ENCODE results near the gene HSD11B2. TPM values are rescaled to one million over a fixed set of nuclear protein-coding genes. Genes with fewer than 3 reads are reported as not detected.

HSD11B2 gene
- total and polyA plus RNA-seq, 5 experiments from 2014 or later: not detected

- POLR2A ChIA-PET: interaction anchor here (0.5 kb wide), 1 partner anchor 881 kb away, joined by 3 read pairs; the partner anchor contains the start of gene CKLF
- Mint-ChIP-seq H3K4me3 (no peak overlapping the region), H3K27ac (peak overlapping the region in 1 of 10 donors; percentile 75), H3K4me1 (peaks cover 7 to 16% (median 12%) of the 10 kb centered on the region in 4 donors), H3K9me3 (no peaks in the 10 kb centered on the region), H3K27me3 (peaks cover 6 to 26% (median 21%) of the 10 kb centered on the region in 5 donors), H3K36me3 (peaks cover 0 to 8% (median 0%) of the 10 kb centered on the region in 3 donors)
- ATAC-seq: no peak
- DNase-seq: no peak
Observed at GRCh38 chr16:67433131-67433719, 2.3 kb downstream of the HSD11B2 start.

DNA sequence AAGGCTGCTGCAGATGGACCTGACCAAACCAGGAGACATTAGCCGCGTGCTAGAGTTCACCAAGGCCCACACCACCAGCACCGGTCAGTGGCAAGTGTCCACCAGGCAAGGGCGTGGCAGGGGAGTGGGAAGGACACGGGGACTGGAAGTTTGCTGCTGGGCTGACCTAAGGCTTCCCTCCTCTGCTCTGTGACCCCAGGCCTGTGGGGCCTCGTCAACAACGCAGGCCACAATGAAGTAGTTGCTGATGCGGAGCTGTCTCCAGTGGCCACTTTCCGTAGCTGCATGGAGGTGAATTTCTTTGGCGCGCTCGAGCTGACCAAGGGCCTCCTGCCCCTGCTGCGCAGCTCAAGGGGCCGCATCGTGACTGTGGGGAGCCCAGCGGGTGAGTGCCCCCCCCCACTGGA is 4.8 kb downstream of the HSD11B2 start:
- Mint-ChIP-seq H3K9me3 (no peaks in the 10 kb centered on the region), H3K4me3 (no peak overlapping the region), H3K36me3 (peaks cover 0 to 26% (median 2%) of the 10 kb centered on the region in 3 donors), H3K27me3 (peaks cover 0 to 6% (median 3%) of the 10 kb centered on the region in 5 donors), H3K27ac (no peak overlapping the region), H3K4me1 (peaks cover 4 to 10% (median 7%) of the 10 kb centered on the region in 4 donors)
- DNase-seq: no peak
- POLR2A ChIA-PET: no interaction called here
- ATAC-seq: no peak

DNA sequence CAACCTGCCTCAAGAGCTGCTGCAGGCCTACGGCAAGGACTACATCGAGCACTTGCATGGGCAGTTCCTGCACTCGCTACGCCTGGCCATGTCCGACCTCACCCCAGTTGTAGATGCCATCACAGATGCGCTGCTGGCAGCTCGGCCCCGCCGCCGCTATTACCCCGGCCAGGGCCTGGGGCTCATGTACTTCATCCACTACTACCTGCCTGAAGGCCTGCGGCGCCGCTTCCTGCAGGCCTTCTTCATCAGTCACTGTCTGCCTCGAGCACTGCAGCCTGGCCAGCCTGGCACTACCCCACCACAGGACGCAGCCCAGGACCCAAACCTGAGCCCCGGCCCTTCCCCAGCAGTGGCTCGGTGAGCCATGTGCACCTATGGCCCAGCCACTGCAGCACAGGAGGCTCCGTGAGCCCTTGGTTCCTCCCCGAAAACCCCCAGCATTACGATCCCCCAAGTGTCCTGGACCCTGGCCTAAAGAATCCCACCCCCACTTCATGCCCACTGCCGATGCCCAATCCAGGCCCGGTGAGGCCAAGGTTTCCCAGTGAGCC is 5.8 kb downstream of the HSD11B2 start:
- Mint-ChIP-seq H3K36me3 (peaks cover 0 to 32% (median 2%) of the 10 kb centered on the region in 3 donors), H3K27ac (peak overlapping the region in 1 of 10 donors; percentile 38), H3K4me3 (no peak overlapping the region), H3K27me3 (peaks cover 0 to 4% (median 3%) of the 10 kb centered on the region in 5 donors), H3K4me1 (peaks cover 4 to 8% (median 6%) of the 10 kb centered on the region in 4 donors), H3K9me3 (no peaks in the 10 kb centered on the region)
- POLR2A ChIA-PET: no interaction called here
- DNase-seq (no peak), ATAC-seq (no peak)

DNA sequence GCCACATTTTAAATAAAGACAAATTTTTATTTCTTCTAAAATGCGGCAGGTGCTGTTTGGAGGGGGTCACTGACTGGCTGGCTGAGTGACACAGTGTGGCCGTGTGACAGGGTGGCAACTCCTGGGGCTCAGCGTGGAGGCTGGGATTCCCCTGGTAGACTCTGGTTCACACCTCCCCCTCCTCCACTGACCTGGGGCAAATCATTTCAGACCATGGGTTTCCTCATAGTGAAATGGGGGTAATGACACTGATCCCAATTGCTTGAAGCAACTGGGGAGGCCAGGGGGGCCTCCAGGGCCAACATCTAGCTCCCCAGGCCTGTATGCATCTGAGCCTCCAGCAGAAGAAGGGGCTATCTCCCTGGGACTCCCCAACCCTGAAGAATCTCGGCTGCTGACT is 6.6 kb downstream of the HSD11B2 start:
- H3K4me3 Mint-ChIP-seq: no peak overlapping the region
- H3K27me3 Mint-ChIP-seq: peaks cover 0 to under 1% (median under 1%) of the 10 kb centered on the region in 5 donors
- ATAC-seq (no peak), DNase-seq (no peak)
- peak overlapping the region in 2 of 10 donors; percentile 56 to 65 for H3K27ac Mint-ChIP-seq
- POLR2A ChIA-PET: no interaction called here
- no peaks in the 10 kb centered on the region for H3K9me3 Mint-ChIP-seq
- H3K4me1 Mint-ChIP-seq: peaks cover under 1 to 4% (median 2%) of the 10 kb centered on the region in 4 donors
- peaks cover 0 to 35% (median 2%) of the 10 kb centered on the region in 3 donors for H3K36me3 Mint-ChIP-seq

GRCh38 chr16:67438098-67438791 is 7.3 kb downstream of the HSD11B2 start:
- peak overlapping the region in 1 of 10 donors; percentile 65 for H3K27ac Mint-ChIP-seq
- peaks cover 0 to 3% (median 0%) of the 10 kb centered on the region in 4 donors for H3K4me1 Mint-ChIP-seq

DNA sequence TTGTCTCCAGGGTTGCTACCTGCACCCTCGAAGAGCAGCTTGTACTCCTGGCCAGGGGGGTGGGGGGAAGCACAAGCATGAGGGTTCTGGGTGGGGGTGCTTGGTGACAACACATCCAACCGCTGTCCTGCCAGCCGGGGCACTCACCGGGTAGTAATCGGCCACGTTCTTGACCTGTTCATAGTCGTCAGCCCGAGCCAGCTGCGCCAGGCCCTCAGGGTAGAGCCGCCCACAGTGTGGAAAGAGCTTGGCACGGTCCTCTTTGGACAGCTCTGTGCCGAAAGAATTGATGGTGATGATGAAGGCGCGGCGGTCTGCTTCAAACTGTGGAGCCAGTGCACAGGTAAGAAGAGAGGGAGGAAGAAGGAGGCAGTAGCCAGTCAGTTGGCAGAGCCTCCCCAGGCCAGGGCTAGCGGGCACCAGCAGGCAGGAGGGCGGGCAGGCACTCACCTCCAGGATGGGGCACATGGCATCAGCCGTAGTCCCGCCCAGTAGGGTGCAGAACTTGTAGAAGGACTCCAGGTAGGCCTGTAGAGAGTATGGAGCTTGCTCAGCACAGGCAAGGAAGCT is 8.0 kb downstream of the HSD11B2 start:
- ATAC-seq (no peak), DNase-seq (no peak)
- Mint-ChIP-seq H3K36me3 (peaks cover 0 to 39% (median 2%) of the 10 kb centered on the region in 3 donors), H3K27me3 (no peaks in the 10 kb centered on the region), H3K4me1 (peaks cover 0 to 3% (median 0%) of the 10 kb centered on the region in 4 donors), H3K9me3 (no peaks in the 10 kb centered on the region), H3K27ac (no peak overlapping the region), H3K4me3 (no peak overlapping the region)
- POLR2A ChIA-PET: no interaction called here

More at GRCh38 chr16:67438098-67438791, 7.3 kb downstream of the HSD11B2 start:
- ATAC-seq (no peak), DNase-seq (no peak)
- peaks cover 0 to 36% (median 2%) of the 10 kb centered on the region in 3 donors for H3K36me3 Mint-ChIP-seq
- POLR2A ChIA-PET: no interaction called here
- no peaks in the 10 kb centered on the region for H3K27me3 Mint-ChIP-seq
- no peak overlapping the region for H3K4me3 Mint-ChIP-seq
- H3K9me3 Mint-ChIP-seq: no peaks in the 10 kb centered on the region

DNA sequence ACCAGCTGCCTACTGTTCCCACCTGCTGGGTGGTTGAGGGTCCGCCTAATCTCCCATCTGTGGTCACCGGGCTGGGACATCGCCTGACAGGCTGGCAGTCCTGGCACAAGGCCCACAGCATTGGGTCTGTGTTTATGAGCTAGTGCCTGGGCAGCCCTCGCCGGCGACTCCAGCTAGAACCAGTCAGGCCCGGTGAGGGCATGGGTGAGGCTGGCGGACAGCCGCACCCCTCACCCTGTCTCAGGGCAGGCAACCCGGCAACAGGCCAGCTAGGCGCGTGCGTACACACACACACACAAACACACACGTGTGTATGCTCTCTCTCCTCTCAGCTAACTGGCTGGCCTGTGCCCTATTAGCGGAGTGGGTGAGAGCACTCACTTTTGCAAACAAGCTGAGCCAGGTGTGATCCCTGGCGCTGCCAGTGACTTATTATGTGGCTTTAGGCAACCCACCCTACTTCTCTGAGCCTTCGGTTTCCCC is 10.4 kb downstream of the HSD11B2 start:
- Mint-ChIP-seq H3K4me3 (no peak overlapping the region), H3K27me3 (no peaks in the 10 kb centered on the region), H3K9me3 (no peaks in the 10 kb centered on the region), H3K4me1 (peaks cover 0 to 5% (median under 1%) of the 10 kb centered on the region in 4 donors), H3K27ac (no peak overlapping the region), H3K36me3 (peaks cover 0 to 45% (median 2%) of the 10 kb centered on the region in 3 donors)
- DNase-seq (no peak), ATAC-seq (no peak)
- POLR2A ChIA-PET: interaction anchor here (1.0 kb wide), 1 partner anchor 39 kb away, joined by 3 read pairs; the partner anchor contains the start of gene ATP6V0D1

DNA sequence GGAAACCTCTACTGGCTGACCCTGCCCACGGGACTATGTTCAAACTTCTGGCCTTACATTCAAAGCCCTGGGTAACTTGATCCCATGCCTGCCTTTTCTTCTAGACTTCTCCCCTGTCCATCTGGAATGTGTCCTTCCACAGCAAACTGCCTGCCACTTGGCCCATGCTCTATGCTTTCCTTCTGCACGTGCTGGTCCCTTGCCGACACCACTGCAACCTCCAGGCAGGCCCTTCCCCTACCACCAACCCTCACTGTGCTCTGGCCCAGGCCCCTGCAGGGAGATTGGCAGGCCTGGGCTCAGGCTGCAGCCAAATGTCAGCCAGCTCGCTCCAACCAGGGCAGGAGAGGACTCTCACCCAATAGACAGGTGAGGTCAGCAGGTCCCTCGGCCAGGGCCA is 11.0 kb downstream of the HSD11B2 start:
- Mint-ChIP-seq H3K36me3 (peaks cover 0 to 49% (median 2%) of the 10 kb centered on the region in 3 donors), H3K4me3 (no peak overlapping the region), H3K9me3 (no peaks in the 10 kb centered on the region), H3K27me3 (no peaks in the 10 kb centered on the region), H3K27ac (peak overlapping the region in 4 of 10 donors; percentile 27 to 81 (median 54)), H3K4me1 (peaks cover 0 to 7% (median 5%) of the 10 kb centered on the region in 4 donors)
- POLR2A ChIA-PET: no interaction called here
- ATAC-seq: no peak
- DNase-seq: no peak

DNA sequence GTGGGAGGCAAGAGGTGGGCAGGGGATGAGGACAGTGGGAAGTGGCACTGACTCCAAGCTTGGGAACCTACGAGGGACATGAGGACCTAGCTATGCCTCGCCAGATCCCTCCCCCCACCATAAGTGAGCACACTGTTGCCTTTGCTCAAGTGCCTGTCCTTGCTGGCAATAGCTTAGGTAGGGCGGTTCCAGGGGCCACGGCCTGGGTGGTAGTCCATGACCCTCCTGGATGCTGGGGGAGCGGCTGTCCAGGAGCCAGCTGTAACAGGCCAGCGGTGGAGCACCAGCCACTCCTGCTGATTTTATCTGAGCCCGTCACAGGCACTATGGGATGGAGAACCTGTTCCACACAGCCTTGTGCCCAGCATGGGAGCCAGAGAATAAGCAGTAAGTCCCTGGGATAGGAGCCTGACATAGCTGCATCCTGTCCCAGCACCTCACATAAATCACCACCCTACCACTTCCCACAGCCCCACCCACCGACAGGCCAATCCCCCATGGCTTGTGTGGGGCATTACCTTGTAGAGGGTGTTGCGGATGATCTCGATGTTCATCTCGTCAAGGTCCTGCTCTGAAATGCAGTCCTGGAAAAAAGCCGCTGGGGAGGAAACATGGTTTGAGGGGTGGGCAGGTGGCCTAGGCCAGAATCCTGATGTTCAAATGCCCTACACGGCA is 11.8 kb downstream of the HSD11B2 start:
- Mint-ChIP-seq H3K27ac (no peak overlapping the region), H3K27me3 (no peaks in the 10 kb centered on the region), H3K36me3 (peaks cover 0 to 54% (median 2%) of the 10 kb centered on the region in 3 donors), H3K4me3 (no peak overlapping the region), H3K9me3 (no peaks in the 10 kb centered on the region), H3K4me1 (peaks cover 0 to 10% (median 6%) of the 10 kb centered on the region in 4 donors)
- ATAC-seq: no peak
- POLR2A ChIA-PET: no interaction called here
- DNase-seq: no peak

DNA sequence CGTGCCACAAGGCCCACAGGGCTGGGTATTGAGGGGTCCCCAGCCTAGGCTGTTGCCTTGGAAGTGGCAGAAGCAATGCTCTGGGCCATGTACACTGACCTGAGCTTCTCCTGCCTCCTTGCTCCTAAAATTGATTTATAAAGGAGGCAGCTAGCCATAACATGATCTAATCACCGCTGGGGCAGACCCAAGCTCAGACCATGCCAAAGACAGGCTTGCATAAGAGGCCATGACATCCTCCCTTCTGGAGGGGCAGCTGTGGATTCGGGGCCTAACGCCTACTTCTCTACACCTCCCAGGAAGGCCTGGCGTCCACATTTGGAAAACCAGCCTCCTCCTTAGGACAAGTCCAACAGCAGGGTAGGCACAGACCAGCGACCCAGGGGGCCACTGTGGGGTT is 12.3 kb downstream of the HSD11B2 start:
- Mint-ChIP-seq H3K36me3 (peaks cover 0 to 52% (median 2%) of the 10 kb centered on the region in 3 donors), H3K27ac (no peak overlapping the region)
- POLR2A ChIA-PET: no interaction called here

GRCh38 chr16:67444259-67445125 is 13.6 kb downstream of the HSD11B2 start:
- H3K27ac Mint-ChIP-seq: peak overlapping the region in 3 of 10 donors; percentile 22 to 71 (median 71)

More for the DNA sequence above, 12.3 kb downstream of the HSD11B2 start:
- DNase-seq: no peak
- peaks cover 0 to 11% (median 6%) of the 10 kb centered on the region in 4 donors for H3K4me1 Mint-ChIP-seq
- H3K9me3 Mint-ChIP-seq: no peaks in the 10 kb centered on the region
- no peak for ATAC-seq
- H3K4me3 Mint-ChIP-seq: no peak overlapping the region
- no peaks in the 10 kb centered on the region for H3K27me3 Mint-ChIP-seq

More at GRCh38 chr16:67444259-67445125, 13.6 kb downstream of the HSD11B2 start:
- DNase-seq (no peak), ATAC-seq (no peak)
- Mint-ChIP-seq H3K4me3 (no peak overlapping the region), H3K9me3 (no peaks in the 10 kb centered on the region), H3K36me3 (peaks cover 0 to 43% (median 0%) of the 10 kb centered on the region in 3 donors), H3K27me3 (no peaks in the 10 kb centered on the region), H3K4me1 (peaks cover 0 to 13% (median 6%) of the 10 kb centered on the region in 4 donors)
- POLR2A ChIA-PET: interaction anchor here (0.6 kb wide), 1 partner anchor 26 kb away, joined by 3 read pairs; no protein-coding TSS in a partner anchor

All from naive thymus-derived CD8-positive, alpha-beta T cell (primary cell).